A549 (cell line): ENCODE results near the gene NARS2. TPM values are rescaled to one million over a fixed set of nuclear protein-coding genes. Genes with fewer than 3 reads are reported as not detected.

Source experiments
- ATAC-seq, 2 experiments: fragments of 200-7000 bp in 1 of 2; fragments of >200 bp in 1 of 2; cut with Nextera tagmentation in 1 of 2; cut with Tn5 transposase in 1 of 2; 3 replicates each; pipeline versions ENCODE4 v1.8.0 to v1.9.1; 2018 to 2020; ENCODE audit warnings: mild to moderate bottlenecking in 1 of 2, moderate library complexity in 1 of 2
- CTCF ChIA-PET: fragments of 300-600 bp; sonication (Branson Sonifier 250); formaldehyde crosslinking; extraction: SDS; loops from one replicate; lab custom pipeline; 2021; ENCODE audit warnings: antibody characterized with exemption, inconsistent platforms; lab: Yijun Ruan, JAX
- POLR2A ChIA-PET: fragments of 350-600 bp; formaldehyde crosslinking; extraction: SDS; loops from one replicate; lab custom pipeline; 2021; ENCODE audit warnings: antibody characterized with exemption, inconsistent platforms; lab: Yijun Ruan, JAX
- DNase-seq, 2 experiments: peaks; one replicate each; pipeline versions ENCODE4 v3.0.0 to v3.0.0-alpha.2; 2011 to 2016; ENCODE audit warnings: low read depth in 1 of 2, low spot score in 1 of 2
- FAIRE-seq: peaks from 2 replicates; lab custom pipeline; 2011; peaks lifted over from hg19 to GRCh38; lab: Jason Lieb, UNC
- H3K27ac ChIP-seq, 2 experiments: fragments of >200 bp; sonication (Bioruptor Twin); formaldehyde crosslinking; 3 replicates each; pipeline ENCODE4 v1.5.1; 2016 to 2017
- H3K4me1 ChIP-seq: fragments of >200 bp; sonication (Bioruptor Twin); formaldehyde crosslinking; 3 replicates; pipeline ENCODE4 v1.6.1; 2016
- H3K4me2 ChIP-seq: fragments of >200 bp; sonication (Bioruptor Twin); formaldehyde crosslinking; 3 replicates; pipeline ENCODE4 v1.6.1; 2016
- H3K4me3 ChIP-seq: fragments of >200 bp; sonication (Bioruptor Twin); formaldehyde crosslinking; 3 replicates; pipeline ENCODE4 v1.5.1; 2016
- H3K9me3 ChIP-seq: fragments of >200 bp; sonication (Bioruptor Twin); formaldehyde crosslinking; 3 replicates; pipeline ENCODE4 v1.6.1; 2016
- ESRRA ChIP-seq: fragments of 150-350 bp; IDR thresholded peaks from 2 replicates; pipeline ENCODE4 v1.6.1; 2014; ENCODE audit warnings: mild to moderate bottlenecking, low read length, borderline replicate concordance
- HDAC2 ChIP-seq: fragments of 200-600 bp; sonication (generic); IDR thresholded peaks from 2 replicates; pipeline ENCODE4 v1.6.1; 2016
- HOXB5 ChIP-seq: fragments of 250-450 bp; sonication (Bioruptor Pico); IDR thresholded peaks from 2 replicates; pipeline ENCODE4 v1.5.0; 2020; ENCODE audit warnings: mild to moderate bottlenecking, moderate library complexity
- MAZ ChIP-seq: fragments of 150-350 bp; IDR thresholded peaks from 2 replicates; pipeline ENCODE4 v1.6.1; 2014; ENCODE audit warnings: antibody characterized with exemption, low read depth, low read length, borderline replicate concordance
- RAD21 ChIP-seq, 2 experiments: fragments of >200 bp in 1 of 2; sonication (Bioruptor Twin) in 1 of 2; formaldehyde crosslinking in 1 of 2; IDR thresholded peaks in 1 of 2; conservative IDR thresholded peaks in 1 of 2; 2 replicates in 1 of 2; 3 replicates in 1 of 2; pipeline ENCODE4 v1.6.1; 2012 to 2018; ENCODE audit warnings: inconsistent platforms in 1 of 2
- REST ChIP-seq: fragments of 200-600 bp; sonication (generic); IDR thresholded peaks from 2 replicates; pipeline ENCODE4 v1.6.1; 2016; ENCODE audit warnings: antibody characterized with exemption, mild to moderate bottlenecking, moderate library complexity
- RFX5 ChIP-seq: fragments of 450-650 bp; IDR thresholded peaks from 2 replicates; pipeline ENCODE4 v1.7.1; 2014; ENCODE audit warnings: antibody characterized with exemption, mild to moderate bottlenecking, moderate library complexity
- RNF2 ChIP-seq: fragments of 200-600 bp; sonication (generic); IDR thresholded peaks from 2 replicates; pipeline ENCODE4 v1.6.1; 2016; ENCODE audit warnings: low read depth, mild to moderate bottlenecking, antibody characterized with exemption, moderate library complexity, borderline replicate concordance
- SMC3 ChIP-seq: fragments of >200 bp; sonication (Bioruptor Twin); formaldehyde crosslinking; IDR thresholded peaks from 3 replicates; pipeline ENCODE4 v1.6.1; 2018; ENCODE audit warnings: inconsistent platforms
- TP53 ChIP-seq: fragments of 250-450 bp; sonication (Bioruptor Pico); IDR thresholded peaks from 2 replicates; pipeline ENCODE4 v1.5.0; 2021; ENCODE audit warnings: mild to moderate bottlenecking, moderate library complexity
- ZC3H11A ChIP-seq: fragments of 450-650 bp; IDR thresholded peaks from 2 replicates; pipeline ENCODE4 v1.6.1; 2014; ENCODE audit warnings: antibody characterized with exemption, mild to moderate bottlenecking
- ZNF302 ChIP-seq: fragments of 250-450 bp; sonication (Bioruptor Pico); IDR thresholded peaks from 2 replicates; pipeline ENCODE4 v1.9.0; 2021; ENCODE audit warnings: inconsistent platforms, mild to moderate bottlenecking, moderate library complexity
- WGBS: methylation state at CpG from one replicate; pipeline ENCODE4 v1.1.6; 2017; ENCODE audit errors: missing lambda C conversion rate; 5-methylcytosine and 5-hydroxymethylcytosine counted together
- polyA plus RNA-seq, 4 experiments: library from polyadenylated mRNA; depleted of rRNA in 3 of 4; stranded (reverse); fragments of >200 nt; fragmentation: RNase III in 1 of 4; extraction: RNeasy Plus Mini Kit Qiagen cat#74134 plus additional on column Dnase treatment in 1 of 4; gene quantifications; 2 replicates in 3 of 4; 3 replicates in 1 of 4; pipeline ENCODE4 v1.2.3, GENCODE V29; 2011 to 2017
- TF ChIP-seq, protein P1 (sequence below): fragments of 250-450 bp; sonication (Bioruptor Pico); IDR thresholded peaks from 2 replicates; pipeline ENCODE4 v1.5.0; 2021; ENCODE audit warnings: mild to moderate bottlenecking, moderate library complexity, borderline replicate concordance
- TF ChIP-seq, protein P2 (sequence below): fragments of 250-450 bp; sonication (Bioruptor Pico); IDR thresholded peaks from 2 replicates; pipeline ENCODE4 v1.5.0; 2020; ENCODE audit warnings: low read depth, mild to moderate bottlenecking, moderate library complexity

The NARS2 gene
- polyA plus RNA-seq, 2 of the 4 experiments (the other 2 are of a cell fraction), result 29.7 to 57.7 TPM

DNA sequence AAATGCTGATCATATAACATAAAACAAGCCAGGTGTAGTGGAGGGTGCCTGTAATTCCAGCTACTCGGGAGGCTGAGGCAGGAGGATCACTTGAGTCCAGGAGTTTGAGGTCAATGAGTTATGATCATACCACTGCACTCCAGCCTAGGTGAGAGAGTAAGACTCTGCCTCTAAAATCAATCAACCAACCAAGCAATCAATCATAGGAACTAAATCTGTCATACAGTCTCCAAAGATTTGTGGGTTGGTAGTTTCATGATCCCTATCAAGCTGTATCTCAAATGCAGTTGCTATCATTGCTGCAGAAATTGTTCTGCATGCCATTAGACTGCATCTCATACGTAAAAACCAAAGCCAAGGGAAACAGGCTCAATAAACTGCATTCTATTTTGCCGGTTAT is 33.1 kb downstream of the NARS2 start:
- Histone ChIP-seq H3K27ac (no peak overlapping the region), H3K4me1 (peaks cover 8% of the 10 kb centered on the region; the same call in 1 of the 3 replicates), H3K4me3 (no peak overlapping the region), H3K9me3 (no peaks in the 10 kb centered on the region), H3K4me2 (no peak overlapping the region)
- FAIRE-seq (no peak), DNase-seq (no peak), ATAC-seq (no peak)
- POLR2A ChIA-PET, result no interaction called here
- TF ChIP-seq RFX5 (no peak), MAZ (no peak)
- 92% methylated on average over 3 of the region's 3 CpGs for WGBS
- CTCF ChIA-PET, result interaction anchor here (0.8 to 2.6 kb wide), 3 partner anchors 8 to 125 kb away, joined by 3 to 11 read pairs (median 3); no protein-coding TSS in a partner anchor

- H3K4me3 ChIP-seq, result no peak overlapping the region
- TF ChIP-seq ZC3H11A, result no peak
- no peak for TF ChIP-seq ZNF302
- no peak for TF ChIP-seq RNF2
- TF ChIP-seq HOXB5 (CRISPR knock-in tag), result no peak
- no peak for TF ChIP-seq ESRRA
- no peak for TF ChIP-seq SMC3
- TF ChIP-seq RAD21 (conservative IDR thresholded peaks at IDR 0.05 in 1 of 2, IDR thresholded peaks at IDR 0.05 in 1 of 2), result no peak
- TF ChIP-seq, protein P1, sequence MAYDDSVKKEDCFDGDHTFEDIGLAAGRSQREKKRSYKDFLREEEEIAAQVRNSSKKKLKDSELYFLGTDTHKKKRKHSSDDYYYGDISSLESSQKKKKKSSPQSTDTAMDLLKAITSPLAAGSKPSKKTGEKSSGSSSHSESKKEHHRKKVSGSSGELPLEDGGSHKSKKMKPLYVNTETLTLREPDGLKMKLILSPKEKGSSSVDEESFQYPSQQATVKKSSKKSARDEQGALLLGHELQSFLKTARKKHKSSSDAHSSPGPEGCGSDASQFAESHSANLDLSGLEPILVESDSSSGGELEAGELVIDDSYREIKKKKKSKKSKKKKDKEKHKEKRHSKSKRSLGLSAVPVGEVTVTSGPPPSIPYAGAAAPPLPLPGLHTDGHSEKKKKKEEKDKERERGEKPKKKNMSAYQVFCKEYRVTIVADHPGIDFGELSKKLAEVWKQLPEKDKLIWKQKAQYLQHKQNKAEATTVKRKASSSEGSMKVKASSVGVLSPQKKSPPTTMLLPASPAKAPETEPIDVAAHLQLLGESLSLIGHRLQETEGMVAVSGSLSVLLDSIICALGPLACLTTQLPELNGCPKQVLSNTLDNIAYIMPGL (CRISPR knock-in tag), result no peak
- TF ChIP-seq, all 56 proteins: peak for 0
- DNase-seq (no peak), ATAC-seq (no peak), FAIRE-seq (no peak)
- H3K4me2 ChIP-seq, result no peak overlapping the region
- no peaks in the 10 kb centered on the region for H3K9me3 ChIP-seq
- ChIA-PET CTCF (interaction anchor here (1.5 to 2.6 kb wide), 2 partner anchors 9 to 24 kb away, joined by 3 to 11 read pairs; no protein-coding TSS in a partner anchor), POLR2A (no interaction called here)
- H3K4me1 ChIP-seq, result peaks cover 8% of the 10 kb centered on the region; the same call in 1 of the 3 replicates
- H3K27ac ChIP-seq, result no peak overlapping the region
- 89% methylated on average over 2 of the region's 2 CpGs for WGBS
Measured at GRCh38 chr11:78540256-78540655, 34.4 kb downstream of the NARS2 start.

DNA sequence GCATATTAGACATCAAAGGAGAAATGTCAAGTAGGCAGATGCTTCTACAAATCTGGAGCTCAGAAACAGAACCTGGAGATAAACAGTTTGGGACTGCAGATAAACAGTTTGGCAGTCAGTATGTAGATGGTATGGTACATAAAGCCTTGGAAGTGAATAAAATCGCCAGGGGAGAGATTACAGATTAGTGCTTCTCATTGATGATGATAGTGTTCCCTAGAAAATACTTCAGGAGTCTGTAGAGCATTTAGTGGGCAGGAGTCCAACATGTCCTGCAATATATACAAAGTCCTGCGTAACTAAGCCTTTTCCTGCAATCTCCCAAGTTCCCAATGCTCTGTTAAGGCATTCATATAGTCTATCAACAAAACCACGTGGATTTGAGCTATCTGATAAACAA is 35.2 kb downstream of the NARS2 start:
- FAIRE-seq, result no peak
- no peak overlapping the region for H3K27ac ChIP-seq
- ChIA-PET CTCF (interaction anchor here (2.1 to 2.6 kb wide), 2 partner anchors 25 to 124 kb away, joined by 5 to 11 read pairs; no protein-coding TSS in a partner anchor), POLR2A (interaction anchor here (0.6 kb wide), 1 partner anchor 18 kb away, joined by 8 read pairs; no protein-coding TSS in a partner anchor)
- no peak for TF ChIP-seq HDAC2
- no peak for TF ChIP-seq ZC3H11A
- no peak for TF ChIP-seq ZNF302
- TF ChIP-seq REST, result no peak
- no peaks in the 10 kb centered on the region for H3K9me3 ChIP-seq
- peaks cover 8% of the 10 kb centered on the region; the same call in 1 of the 3 replicates for H3K4me1 ChIP-seq
- H3K4me2 ChIP-seq, result no peak overlapping the region
- WGBS, result 86% methylated on average over 3 of the region's 3 CpGs
- no peak overlapping the region for H3K4me3 ChIP-seq
- no peak for ATAC-seq
- DNase-seq, result no peak

GRCh38 chr11:78536933-78537332 is 37.7 kb downstream of the NARS2 start:
- DNase-seq (no peak), FAIRE-seq (no peak), ATAC-seq (no peak)
- Histone ChIP-seq H3K4me2 (no peak overlapping the region), H3K4me3 (no peak overlapping the region), H3K27ac (no peak overlapping the region), H3K9me3 (no peaks in the 10 kb centered on the region), H3K4me1 (peaks cover 8% of the 10 kb centered on the region; the same call in 1 of the 3 replicates)
- ChIA-PET POLR2A (no interaction called here), CTCF (interaction anchor here (0.6 kb wide), 2 partner anchors 227 to 267 kb away, joined by 3 read pairs; no protein-coding TSS in a partner anchor)
- WGBS, result 93% methylated on average over 6 of the region's 6 CpGs
- TF ChIP-seq HDAC2, result no peak
- TF ChIP-seq TP53 (CRISPR knock-in tag), result no peak
- TF ChIP-seq, protein P2, sequence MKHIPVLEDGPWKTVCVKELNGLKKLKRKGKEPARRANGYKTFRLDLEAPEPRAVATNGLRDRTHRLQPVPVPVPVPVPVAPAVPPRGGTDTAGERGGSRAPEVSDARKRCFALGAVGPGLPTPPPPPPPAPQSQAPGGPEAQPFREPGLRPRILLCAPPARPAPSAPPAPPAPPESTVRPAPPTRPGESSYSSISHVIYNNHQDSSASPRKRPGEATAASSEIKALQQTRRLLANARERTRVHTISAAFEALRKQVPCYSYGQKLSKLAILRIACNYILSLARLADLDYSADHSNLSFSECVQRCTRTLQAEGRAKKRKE (CRISPR knock-in tag), result no peak
